ENCODE data around the gene RAVER1. TPM values are rescaled to one million over a fixed set of nuclear protein-coding genes. Genes with fewer than 3 reads are reported as not detected.

The RAVER1 gene
- total and polyA plus RNA-seq, 9 of the 15 experiments (the other 6 are each of a cell fraction or from before 2014, with no cell fraction given): 0.06 to 113 (median 7.0) TPM

- TF ChIP-seq SFPQ (IDR thresholded peaks at IDR 0.05; ENCODE audit: low read depth, low read length): no peak
- peak; percentile 54 to 89; a peak in 3 of 4 replicates for TF ChIP-seq MAZ (CRISPR knock-in tag; conservative IDR thresholded peaks at IDR 0.05 in 1 of 2, IDR thresholded peaks at IDR 0.05 in 1 of 2)
- TF ChIP-seq THRA (IDR thresholded peaks at IDR 0.05): no peak
- no peak for TF ChIP-seq CGGBP1 (CRISPR knock-in tag; IDR thresholded peaks at IDR 0.05)
- peak; percentile 86 for TF ChIP-seq EGR1 (conservative IDR thresholded peaks at IDR 0.05)
- peak; percentile 83 for TF ChIP-seq GABPB1 (CRISPR knock-in tag; IDR thresholded peaks at IDR 0.05)
- peak; percentile 41; the same call in 1 of the 2 replicates for TF ChIP-seq CREB1 (IDR thresholded peaks at IDR 0.05)
- peak; percentile 22; the same call in 1 of the 2 replicates for TF ChIP-seq CREB1 (CRISPR knock-in tag; IDR thresholded peaks at IDR 0.05)
- peak; percentile 22 for TF ChIP-seq TAF1 (IDR thresholded peaks at IDR 0.05; ENCODE audit: control insufficient read depth, extremely low read depth, insufficient read depth, low read length, severe bottlenecking)
- peak in 1 of 2 experiments; percentile 46 for TF ChIP-seq E2F6 (IDR thresholded peaks at IDR 0.05; ENCODE audit: borderline replicate concordance in 1 of 2, extremely low read depth in 1 of 2, insufficient read depth in 1 of 2, insufficient read length in 1 of 2, low read depth in 1 of 2, low read length in 1 of 2, poor library complexity in 1 of 2, severe bottlenecking in 1 of 2)
- TF ChIP-seq YY1 (IDR thresholded peaks at IDR 0.05; ENCODE audit: borderline replicate concordance in 1 of 3, control insufficient read depth in 1 of 3, extremely low read depth in 1 of 3, insufficient read depth in 3 of 3, insufficient read length in 1 of 3, insufficient replicate concordance in 2 of 3, low read depth in 1 of 3, low read length in 2 of 3): peak in 1 of 3 experiments; percentile 7
- TF ChIP-seq BMI1 (IDR thresholded peaks at IDR 0.05; ENCODE audit: low read length): no peak
- TF ChIP-seq HMGN3 (IDR thresholded peaks at IDR 0.05; ENCODE audit: borderline replicate concordance, extremely low read depth, insufficient read length, low read depth, low read length): peak; percentile 18
- peak; percentile 78 for TF ChIP-seq ERF (CRISPR knock-in tag; IDR thresholded peaks at IDR 0.05)
- TF ChIP-seq SUPT5H (IDR thresholded peaks at IDR 0.05): peak; percentile 59; the same call in 1 of the 2 replicates
- TF ChIP-seq ZNF324 (CRISPR knock-in tag; IDR thresholded peaks at IDR 0.05): 0 out of 2 replicates have a peak, but pooled peaks have one; percentile 17
- no peak for TF ChIP-seq CHD2 (IDR thresholded peaks at IDR 0.05; ENCODE audit: low read depth, low read length)
- no peak for TF ChIP-seq CHCHD3 (CRISPR knock-in tag; IDR thresholded peaks at IDR 0.05)
- 0 out of 2 replicates have a peak, but pooled peaks have one; percentile 13 for TF ChIP-seq MITF (IDR thresholded peaks at IDR 0.05)
- TF ChIP-seq SP1 (CRISPR knock-in tag; IDR thresholded peaks at IDR 0.05): peak; percentile 94
- peak; percentile 70 for TF ChIP-seq MYNN (IDR thresholded peaks at IDR 0.05)
- no peak for TF ChIP-seq MYNN (CRISPR knock-in tag; IDR thresholded peaks at IDR 0.05)
Observed at GRCh38 chr19:10292206-10292788, 41.0 kb downstream of the RAVER1 start (continued).

Data from K562 (cell line).